GM10248 (cell line): Measurements from ENCODE around the gene HOXD13.

Source experiments
- CTCF ChIA-PET: fragments of 300-600 bp; sonication (Branson Sonifier 250); formaldehyde crosslinking; extraction: SDS; loops from one replicate; lab custom pipeline; 2021; ENCODE audit warnings: antibody characterized with exemption; lab: Yijun Ruan, JAX
- POLR2A ChIA-PET: fragments of 350-650 bp; sonication (Branson Sonifier 250); formaldehyde crosslinking; extraction: SDS; loops from one replicate; lab custom pipeline; 2020; ENCODE audit warnings: antibody characterized with exemption; lab: Yijun Ruan, JAX
- DNase-seq: peaks from one replicate; pipeline ENCODE4 v3.0.0; 2012; ENCODE audit errors: extremely low spot score
- CTCF ChIP-seq: IDR thresholded peaks from 2 replicates; pipeline ENCODE4 v1.5.1; 2012; ENCODE audit warnings: mild to moderate bottlenecking, low read depth; ENCODE audit errors: extremely low read depth, missing control alignments, control extremely low read depth

Gene HOXD13

GRCh38 chr2:176068419-176068832, 24.1 kb upstream of the HOXD13 start:
- ChIA-PET POLR2A (no interaction called here), CTCF (interaction anchor here (1.6 kb wide), 1 partner anchor 58 kb away, joined by 4 read pairs; no protein-coding TSS in a partner anchor)
- peak; percentile 6 for DNase-seq
- no peak for TF ChIP-seq CTCF

- no peak for DNase-seq
- ChIA-PET CTCF (interaction anchor here (0.7 to 1.0 kb wide), 2 partner anchors 9 to 16 kb away, joined by 3 to 4 read pairs; no protein-coding TSS in a partner anchor), POLR2A (no interaction called here)
- TF ChIP-seq CTCF = no peak
These were observed 20.9 kb upstream of the HOXD13 start for GRCh38 chr2:176071330-176072291.

GRCh38 chr2:176072292-176072669, 20.2 kb upstream of the HOXD13 start:
- ChIA-PET POLR2A (no interaction called here), CTCF (no interaction called here)
- no peak for DNase-seq
- TF ChIP-seq CTCF = no peak

- POLR2A ChIA-PET = no interaction called here
- CTCF ChIA-PET = interaction anchor here (0.8 to 1.2 kb wide), 2 partner anchors 12 to 15 kb away, joined by 3 to 4 read pairs; no protein-coding TSS in a partner anchor
- no peak for DNase-seq
- no peak for TF ChIP-seq CTCF
These were observed 19.3 kb upstream of the HOXD13 start for GRCh38 chr2:176072951-176073904.

GRCh38 chr2:176074919-176075425, 17.5 kb upstream of the HOXD13 start:
- TF ChIP-seq CTCF = no peak
- no peak for DNase-seq
- ChIA-PET POLR2A (no interaction called here), CTCF (interaction anchor here (1.0 kb wide), 1 partner anchor 15 kb away, joined by 3 read pairs; no protein-coding TSS in a partner anchor)

- no peak for DNase-seq
- ChIA-PET POLR2A (no interaction called here), CTCF (no interaction called here)
- no peak for TF ChIP-seq CTCF
These were observed 17.0 kb upstream of the HOXD13 start for GRCh38 chr2:176075481-176075880.
